GM19025 (cell line): ENCODE measurements around the gene C10orf90.

Source experiments
- ATAC-seq: cut with Tn5 transposase; IDR thresholded peaks from one replicate; pipeline ENCODE4 v1.9.1; 2021; ENCODE audit warnings: mild to moderate bottlenecking, low read depth, moderate library complexity; ENCODE audit not compliant: unreplicated experiment

C10orf90 gene

DNA sequence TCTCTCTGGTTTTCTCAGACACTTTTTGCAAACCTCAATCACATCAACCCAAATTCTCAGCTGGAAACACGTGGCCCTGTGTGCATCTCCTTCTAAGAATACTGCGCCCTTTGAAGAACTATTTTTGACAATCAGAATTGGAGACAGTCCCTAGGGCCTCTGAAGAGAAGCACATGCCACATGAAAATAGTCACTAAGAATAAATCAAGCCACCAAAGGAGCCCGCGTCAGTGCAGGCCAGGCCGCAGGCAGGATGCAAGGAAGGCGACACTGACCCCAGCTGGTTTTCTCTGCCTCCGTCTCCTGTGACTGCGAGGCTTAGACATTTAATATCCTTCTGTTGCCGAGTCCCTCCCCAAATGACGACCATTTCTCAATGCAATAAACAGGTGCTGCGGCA lies 194.2 kb downstream of the C10orf90 start:
- no peak for ATAC-seq

GRCh38 chr10:126475074-126475691 lies 195.3 kb downstream of the C10orf90 start:
- no peak for ATAC-seq

DNA sequence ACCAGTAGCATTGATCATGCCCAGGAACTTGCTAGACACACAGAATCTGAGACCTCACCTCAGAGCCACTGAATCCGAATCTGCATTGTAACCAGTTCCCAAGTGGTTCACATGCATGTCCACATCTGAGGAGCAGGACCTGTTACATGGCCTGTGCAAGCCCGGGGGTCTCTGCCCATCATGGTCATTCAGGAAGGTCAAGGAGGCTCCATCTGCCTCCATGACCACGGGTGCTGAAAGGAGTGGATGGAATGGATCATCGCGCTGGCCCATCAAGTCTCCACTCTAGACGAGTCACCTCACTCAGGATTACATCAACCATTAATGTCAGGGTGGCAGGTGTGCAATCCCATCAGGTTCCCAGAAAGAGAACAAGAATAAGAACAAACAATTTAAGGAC lies 196.5 kb downstream of the C10orf90 start:
- no peak for ATAC-seq

DNA sequence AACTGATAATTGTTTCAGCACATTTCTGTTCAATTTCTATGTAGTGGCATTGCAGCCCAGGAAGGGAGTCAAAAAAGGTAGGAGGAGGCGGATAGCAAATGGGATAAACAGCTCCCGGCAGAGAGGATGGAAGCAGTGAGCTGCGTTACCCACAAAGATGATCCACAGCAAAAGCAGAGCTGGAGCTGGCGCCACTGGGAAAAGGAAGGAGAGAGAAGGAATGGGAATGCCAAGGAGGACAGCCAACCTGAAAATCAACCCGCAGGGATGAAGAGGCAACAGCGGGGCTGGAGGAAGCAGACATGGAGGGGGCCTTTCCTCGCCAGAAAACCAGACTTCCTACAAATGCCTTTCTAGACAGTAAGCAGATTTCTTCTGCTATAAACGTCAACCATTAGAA lies 199.5 kb downstream of the C10orf90 start:
- ATAC-seq = no peak

DNA sequence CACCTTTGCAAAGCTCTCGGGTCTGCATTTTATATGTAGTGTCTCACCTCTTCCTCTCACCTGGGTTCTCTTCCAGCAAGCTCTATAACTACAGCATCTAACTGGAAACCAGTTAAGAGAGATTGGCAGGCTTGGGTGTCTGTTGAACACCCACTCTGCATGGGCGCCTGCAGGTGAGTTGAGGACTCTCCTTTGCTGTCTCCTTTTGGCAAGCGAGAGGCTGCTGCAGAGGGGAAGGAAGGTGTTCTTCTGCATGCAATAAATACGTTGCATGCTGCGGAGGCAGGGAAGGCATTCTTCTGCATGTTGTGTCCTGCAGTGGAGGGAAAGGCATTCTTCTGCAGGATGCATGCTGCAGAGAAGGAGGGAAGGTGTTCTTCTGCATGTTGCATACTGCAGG lies 200.8 kb downstream of the C10orf90 start:
- ATAC-seq = no peak

- no peak for ATAC-seq
These were observed 201.4 kb downstream of the C10orf90 start for GRCh38 chr10:126468876-126469643.

- ATAC-seq = no peak
These were observed 202.0 kb downstream of the C10orf90 start for GRCh38 chr10:126468467-126468866.

DNA sequence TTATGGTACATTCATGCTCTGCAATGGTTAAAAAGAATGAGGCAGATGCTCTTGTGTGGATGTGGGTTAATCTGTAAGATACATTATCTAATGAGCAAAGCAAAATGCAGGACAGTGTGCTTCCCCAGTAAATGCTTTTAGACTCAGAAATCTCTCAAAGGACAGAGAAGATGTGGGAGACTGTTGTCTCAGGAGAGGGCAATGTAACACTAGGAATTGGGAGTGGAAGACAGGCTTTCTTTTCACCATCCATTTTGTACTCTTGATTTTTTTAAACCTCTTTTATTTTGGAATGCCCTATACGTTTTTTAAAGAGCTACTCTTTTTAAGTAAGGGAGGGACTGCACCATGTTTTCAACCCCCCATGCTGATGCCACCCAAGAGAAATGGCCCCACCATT lies 204.7 kb downstream of the C10orf90 start:
- no peak for ATAC-seq

- no peak for ATAC-seq
These were observed 207.2 kb downstream of the C10orf90 start for GRCh38 chr10:126463286-126463685.

- no peak for ATAC-seq
These were observed 209.1 kb downstream of the C10orf90 start for GRCh38 chr10:126461289-126461940.

DNA sequence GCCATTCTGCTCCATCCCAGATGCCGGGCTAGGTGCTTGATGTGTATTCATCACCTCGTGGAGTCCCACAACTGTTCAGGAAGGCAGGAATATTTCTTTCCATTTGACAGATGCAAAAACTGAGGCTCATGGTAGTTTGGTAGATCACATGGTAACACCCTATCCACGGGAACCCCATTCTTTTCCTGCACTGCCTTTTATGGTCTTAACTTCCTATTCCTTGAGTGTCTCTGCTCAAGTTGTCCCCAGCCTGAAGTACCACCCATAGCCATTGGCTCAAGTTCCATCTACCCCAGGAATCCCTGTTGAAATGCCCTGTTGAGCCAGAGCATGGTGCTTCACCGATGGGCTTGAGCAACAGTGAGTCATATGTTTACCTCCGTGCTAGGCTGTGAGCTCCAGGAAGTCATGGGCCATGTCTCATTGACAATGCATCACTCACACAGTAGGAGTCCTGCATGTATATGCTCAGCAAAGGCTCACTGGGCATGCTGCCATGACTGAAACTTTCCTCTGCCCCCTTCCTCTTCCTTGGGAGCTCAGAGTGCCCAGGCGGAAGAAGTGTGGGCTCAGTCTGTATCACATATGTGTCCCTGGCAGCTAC lies 210.5 kb downstream of the C10orf90 start:
- ATAC-seq = no peak

DNA sequence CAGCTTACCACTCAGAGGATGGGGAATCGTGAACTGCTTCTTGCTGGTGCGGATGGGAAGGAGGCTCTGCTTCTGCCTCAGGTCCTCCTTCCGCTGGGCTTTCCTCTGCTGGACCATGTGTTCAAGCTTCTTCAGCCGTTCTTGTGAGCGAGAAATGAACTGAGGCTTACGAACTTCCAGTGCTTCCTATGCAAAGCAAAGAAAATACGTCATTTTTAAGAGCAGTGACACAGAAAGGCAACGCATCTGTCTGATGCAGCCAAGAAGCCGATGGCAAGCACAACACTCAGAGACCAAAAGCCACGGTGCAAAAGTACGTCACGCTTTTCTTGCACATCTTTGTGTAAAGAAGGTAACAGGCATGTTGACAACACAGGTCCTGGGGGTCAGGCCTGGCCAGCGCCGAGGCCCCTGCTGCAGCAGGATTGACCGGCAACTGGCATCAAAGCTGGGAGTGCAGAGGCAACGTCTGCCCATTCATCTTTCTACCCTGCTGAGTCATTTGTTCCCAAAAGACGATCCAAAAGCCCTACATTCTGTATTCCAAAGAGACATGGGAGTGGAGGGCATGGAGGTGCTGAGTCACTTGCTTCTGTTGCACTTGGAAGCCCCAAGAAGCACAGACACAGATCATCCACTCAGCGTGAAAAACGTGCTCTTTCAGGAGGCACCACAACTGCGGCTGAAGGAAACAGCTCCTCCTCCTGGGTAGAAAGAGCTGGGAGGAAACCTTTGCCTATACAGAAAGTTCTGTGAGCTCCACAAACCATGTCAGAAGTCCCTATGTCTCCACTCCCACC lies 211.3 kb downstream of the C10orf90 start:
- no peak for ATAC-seq

GRCh38 chr10:126458466-126458865 lies 212.0 kb downstream of the C10orf90 start:
- no peak for ATAC-seq

GRCh38 chr10:126456632-126457031 lies 213.9 kb downstream of the C10orf90 start:
- ATAC-seq = no peak

DNA sequence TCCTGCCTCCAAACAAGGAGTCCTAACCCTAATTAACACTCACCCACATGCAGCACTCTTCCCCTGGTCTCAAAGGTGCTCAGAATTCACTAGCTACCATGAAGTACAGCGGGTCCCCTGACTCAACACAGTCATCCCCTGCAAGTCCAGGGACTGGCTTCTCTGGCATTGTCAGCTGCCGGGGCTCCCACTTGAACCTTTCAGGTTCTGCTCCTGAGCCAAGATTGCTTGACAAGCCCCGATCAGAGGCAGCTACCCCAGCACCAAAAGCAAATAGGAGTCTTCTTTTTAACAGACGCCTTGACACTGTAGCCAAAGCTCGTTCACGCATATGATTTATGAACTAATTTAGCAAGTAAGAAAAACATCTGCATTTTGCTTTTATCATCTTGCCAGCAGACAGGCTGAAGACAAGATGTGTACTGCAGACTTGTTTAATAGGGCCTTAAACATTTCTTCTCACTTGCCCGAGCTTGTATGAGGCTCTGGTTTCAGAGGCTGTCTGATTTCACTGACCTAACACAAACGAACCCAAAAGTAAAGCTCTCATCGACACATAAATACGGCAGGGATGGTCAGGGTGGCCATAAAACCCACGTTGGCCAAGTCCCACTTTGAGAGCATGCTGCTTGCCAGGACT lies 214.6 kb downstream of the C10orf90 start:
- ATAC-seq = no peak

- ATAC-seq = no peak
These were observed 215.3 kb downstream of the C10orf90 start for GRCh38 chr10:126455036-126455765.

DNA sequence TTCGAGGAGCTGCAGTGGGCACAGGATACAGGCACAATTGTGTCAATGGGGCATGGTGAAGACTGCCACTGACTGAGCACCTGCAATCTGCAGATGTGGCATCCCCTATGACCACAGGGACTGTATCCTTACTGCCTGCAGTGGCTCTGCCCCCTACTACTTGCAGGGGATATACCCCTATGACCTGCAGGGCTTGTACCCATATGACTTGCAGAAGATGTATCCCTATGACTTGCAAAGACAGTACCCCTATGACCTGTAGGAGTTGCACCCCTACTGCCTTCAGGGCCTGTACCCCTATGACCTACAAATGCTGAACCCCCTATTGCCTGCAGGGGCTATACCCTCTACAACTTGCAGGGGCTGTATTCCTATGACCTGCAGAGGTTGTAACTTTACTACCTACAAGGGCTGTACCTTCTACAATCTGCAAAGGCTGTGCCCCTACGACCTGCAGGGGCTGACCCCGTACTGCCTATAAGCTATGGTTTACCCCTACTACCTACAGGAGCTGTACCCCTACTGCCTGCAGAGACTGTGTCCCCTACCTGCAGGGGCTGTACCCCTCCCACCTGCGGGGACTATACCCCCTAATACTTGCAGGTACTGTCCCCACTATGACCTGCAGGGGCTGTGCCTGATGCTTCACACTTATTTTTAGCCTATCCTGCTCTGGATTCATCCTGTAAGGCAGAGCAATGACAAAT lies 216.3 kb downstream of the C10orf90 start:
- no peak for ATAC-seq

GRCh38 chr10:126452245-126452644 lies 218.2 kb downstream of the C10orf90 start:
- ATAC-seq = no peak

GRCh38 chr10:126448091-126448490 lies 222.4 kb downstream of the C10orf90 start:
- no peak for ATAC-seq
